IMR-90 (cell line): ENCODE results near the gene PKP4.

Source experiments
- CEBPB ChIP-seq: IDR thresholded peaks from 2 replicates; pipeline ENCODE4 v1.6.1; 2012; ENCODE audit warnings: low read depth, low read length, improper control_type of control experiment
- FOS ChIP-seq: fragments of 150-350 bp; IDR thresholded peaks from 2 replicates; pipeline ENCODE4 v1.6.1; 2016; ENCODE audit warnings: low read depth, low read length
- MAFK ChIP-seq: IDR thresholded peaks from 2 replicates; pipeline ENCODE4 v1.6.1; 2012; ENCODE audit warnings: low read depth, low read length, improper control_type of control experiment
- MAZ ChIP-seq: IDR thresholded peaks from 2 replicates; pipeline ENCODE4 v1.6.1; 2012; ENCODE audit warnings: low read depth, mild to moderate bottlenecking, low read length, improper control_type of control experiment, moderate library complexity, borderline replicate concordance
- MXI1 ChIP-seq: IDR thresholded peaks from 2 replicates; pipeline ENCODE4 v1.6.1; 2012; ENCODE audit warnings: low read depth, mild to moderate bottlenecking, low read length, moderate library complexity, borderline replicate concordance
- POLR2A ChIP-seq: IDR thresholded peaks from 2 replicates; pipeline ENCODE4 v1.6.1; 2012; ENCODE audit warnings: mild to moderate bottlenecking, low read depth, low read length
- RAD21 ChIP-seq: IDR thresholded peaks from 2 replicates; pipeline ENCODE4 v1.6.1; 2012; ENCODE audit warnings: low read length, improper control_type of control experiment
- RFX5 ChIP-seq: IDR thresholded peaks from 2 replicates; pipeline ENCODE4 v1.8.0; 2012; ENCODE audit warnings: low read depth, mild to moderate bottlenecking, low read length, moderate library complexity
- SMC3 ChIP-seq: fragments of 150-350 bp; IDR thresholded peaks from 2 replicates; pipeline ENCODE4 v1.6.1; 2016; ENCODE audit warnings: low read depth, mild to moderate bottlenecking, antibody characterized with exemption, low read length, moderate library complexity
- USF2 ChIP-seq: fragments of 150-350 bp; IDR thresholded peaks from 2 replicates; pipeline ENCODE4 v1.6.1; 2017; ENCODE audit warnings: mild to moderate bottlenecking, antibody characterized with exemption, low read length, low read depth
- TF ChIP-seq, protein P1 (sequence below): conservative IDR thresholded peaks from 2 replicates; pipeline ENCODE4 v1.5.1; 2012; ENCODE audit warnings: mild to moderate bottlenecking, low read depth, low read length, improper control_type of control experiment
- TF ChIP-seq, protein P2 (sequence below): fragments of 150-350 bp; IDR thresholded peaks from 2 replicates; pipeline ENCODE4 v1.6.1; 2016; ENCODE audit warnings: low read depth, mild to moderate bottlenecking, low read length, moderate library complexity, borderline replicate concordance

DNA sequence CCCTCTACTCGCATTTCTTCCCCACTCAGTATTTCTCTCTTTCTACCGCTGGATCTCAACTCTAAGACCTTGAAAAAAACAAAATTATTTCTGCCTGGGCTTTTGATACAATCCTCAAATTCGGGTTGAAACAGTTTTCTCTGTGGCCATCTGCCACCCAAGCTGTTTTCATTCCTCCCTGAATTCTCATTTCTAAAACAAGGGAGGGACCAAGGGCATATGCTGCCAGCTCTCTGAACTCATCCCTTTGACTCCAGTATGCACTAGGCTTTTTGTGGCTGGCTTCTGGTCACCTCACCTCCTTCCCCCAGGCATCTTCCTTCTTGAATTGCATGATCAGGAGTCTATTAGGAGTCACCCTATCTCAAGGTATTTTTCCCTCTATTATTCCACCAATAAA, 49.7 kb upstream of the PKP4 start:
- TF ChIP-seq, protein P1, sequence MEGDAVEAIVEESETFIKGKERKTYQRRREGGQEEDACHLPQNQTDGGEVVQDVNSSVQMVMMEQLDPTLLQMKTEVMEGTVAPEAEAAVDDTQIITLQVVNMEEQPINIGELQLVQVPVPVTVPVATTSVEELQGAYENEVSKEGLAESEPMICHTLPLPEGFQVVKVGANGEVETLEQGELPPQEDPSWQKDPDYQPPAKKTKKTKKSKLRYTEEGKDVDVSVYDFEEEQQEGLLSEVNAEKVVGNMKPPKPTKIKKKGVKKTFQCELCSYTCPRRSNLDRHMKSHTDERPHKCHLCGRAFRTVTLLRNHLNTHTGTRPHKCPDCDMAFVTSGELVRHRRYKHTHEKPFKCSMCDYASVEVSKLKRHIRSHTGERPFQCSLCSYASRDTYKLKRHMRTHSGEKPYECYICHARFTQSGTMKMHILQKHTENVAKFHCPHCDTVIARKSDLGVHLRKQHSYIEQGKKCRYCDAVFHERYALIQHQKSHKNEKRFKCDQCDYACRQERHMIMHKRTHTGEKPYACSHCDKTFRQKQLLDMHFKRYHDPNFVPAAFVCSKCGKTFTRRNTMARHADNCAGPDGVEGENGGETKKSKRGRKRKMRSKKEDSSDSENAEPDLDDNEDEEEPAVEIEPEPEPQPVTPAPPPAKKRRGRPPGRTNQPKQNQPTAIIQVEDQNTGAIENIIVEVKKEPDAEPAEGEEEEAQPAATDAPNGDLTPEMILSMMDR = no peak
- TF ChIP-seq POLR2A (no peak), USF2 (no peak), MAZ (no peak), SMC3 (no peak), RAD21 (no peak), MXI1 (no peak), MAFK (no peak), CEBPB (no peak), RFX5 (no peak), FOS (no peak)
- TF ChIP-seq, protein P2, sequence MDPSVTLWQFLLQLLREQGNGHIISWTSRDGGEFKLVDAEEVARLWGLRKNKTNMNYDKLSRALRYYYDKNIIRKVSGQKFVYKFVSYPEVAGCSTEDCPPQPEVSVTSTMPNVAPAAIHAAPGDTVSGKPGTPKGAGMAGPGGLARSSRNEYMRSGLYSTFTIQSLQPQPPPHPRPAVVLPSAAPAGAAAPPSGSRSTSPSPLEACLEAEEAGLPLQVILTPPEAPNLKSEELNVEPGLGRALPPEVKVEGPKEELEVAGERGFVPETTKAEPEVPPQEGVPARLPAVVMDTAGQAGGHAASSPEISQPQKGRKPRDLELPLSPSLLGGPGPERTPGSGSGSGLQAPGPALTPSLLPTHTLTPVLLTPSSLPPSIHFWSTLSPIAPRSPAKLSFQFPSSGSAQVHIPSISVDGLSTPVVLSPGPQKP = no peak
